Neural cell (in vitro differentiated cells): ENCODE results near the gene FAM53B.

Source experiments
- EP300 ChIP-seq: fragments of 450-650 bp; conservative IDR thresholded peaks from 2 replicates; pipeline ENCODE4 v1.6.1; 2014; ENCODE audit warnings: antibody characterized with exemption, mild to moderate bottlenecking, moderate library complexity; ENCODE audit not compliant: poor library complexity, severe bottlenecking
- EZH2 ChIP-seq: fragments of 200-600, 300-800 bp; shearing (Covaris generic), sonication (generic); IDR thresholded peaks from 2 replicates; pipeline ENCODE4 v1.6.1; 2014; ENCODE audit warnings: antibody characterized with exemption, low read length, borderline replicate concordance, mild to moderate bottlenecking; ENCODE audit not compliant: insufficient read depth, poor library complexity, severe bottlenecking
- MXI1 ChIP-seq: fragments of 450-650 bp; conservative IDR thresholded peaks from 2 replicates; pipeline ENCODE4 v1.6.1; 2014; ENCODE audit warnings: antibody characterized with exemption, mild to moderate bottlenecking; ENCODE audit not compliant: poor library complexity, severe bottlenecking
- POLR2AphosphoS5 ChIP-seq: IDR thresholded peaks from 2 replicates; pipeline ENCODE4 v1.6.1; 2012
- RAD21 ChIP-seq: fragments of 450-650 bp; conservative IDR thresholded peaks from 2 replicates; pipeline ENCODE4 v1.6.1; 2014; ENCODE audit warnings: antibody characterized with exemption, mild to moderate bottlenecking, moderate library complexity
- SMC3 ChIP-seq: fragments of 450-650 bp; conservative IDR thresholded peaks from 2 replicates; pipeline ENCODE4 v1.6.1; 2014; ENCODE audit warnings: antibody characterized with exemption, mild to moderate bottlenecking, moderate library complexity; ENCODE audit not compliant: poor library complexity
- TAF1 ChIP-seq: IDR thresholded peaks from 2 replicates; pipeline ENCODE4 v1.6.1; 2012; ENCODE audit warnings: low read depth
- TF ChIP-seq, protein P1 (sequence below): fragments of 450-650 bp; IDR thresholded peaks from 2 replicates; pipeline ENCODE4 v1.5.1; 2014; ENCODE audit warnings: antibody characterized with exemption, mild to moderate bottlenecking, moderate library complexity; ENCODE audit not compliant: poor library complexity, severe bottlenecking
- TF ChIP-seq, protein P2 (sequence below): IDR thresholded peaks from 2 replicates; pipeline ENCODE4 v1.6.1; 2012; ENCODE audit warnings: borderline replicate concordance

DNA sequence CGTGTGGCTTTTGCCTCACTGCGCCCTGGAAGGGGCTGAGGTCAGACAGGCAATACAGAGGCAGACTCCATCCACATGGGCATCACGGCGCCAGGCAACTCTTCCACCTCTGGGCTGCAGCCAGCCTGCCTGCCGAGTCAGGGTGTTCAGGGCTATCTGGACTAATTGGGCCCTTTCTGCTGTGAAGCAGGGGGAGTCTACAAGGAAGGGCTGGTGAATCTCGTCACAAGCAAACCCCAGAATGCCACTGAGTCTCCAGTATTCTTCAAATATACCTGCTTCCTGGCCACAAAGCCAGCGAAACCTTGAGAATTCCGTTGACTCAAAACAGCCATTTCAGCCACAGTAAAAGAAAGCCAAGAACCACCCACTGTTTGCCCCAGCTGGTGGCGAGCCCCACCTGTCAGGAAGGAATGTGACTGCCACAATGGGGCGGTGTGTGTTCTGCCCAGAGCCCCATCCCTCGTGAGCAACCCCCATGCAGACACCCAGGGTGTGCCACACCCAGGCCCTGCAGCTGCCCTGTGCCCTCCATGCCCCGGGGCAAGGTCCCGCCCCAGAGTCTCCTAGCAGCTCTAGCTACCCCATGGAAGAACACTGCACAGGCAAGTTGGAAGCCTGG, 117.3 kb downstream of the FAM53B start:
- TF ChIP-seq EZH2 (no peak), POLR2AphosphoS5 (no peak), TAF1 (no peak), EP300 (no peak), SMC3 (no peak), MXI1 (no peak), RAD21 (no peak)
- TF ChIP-seq, protein P1, sequence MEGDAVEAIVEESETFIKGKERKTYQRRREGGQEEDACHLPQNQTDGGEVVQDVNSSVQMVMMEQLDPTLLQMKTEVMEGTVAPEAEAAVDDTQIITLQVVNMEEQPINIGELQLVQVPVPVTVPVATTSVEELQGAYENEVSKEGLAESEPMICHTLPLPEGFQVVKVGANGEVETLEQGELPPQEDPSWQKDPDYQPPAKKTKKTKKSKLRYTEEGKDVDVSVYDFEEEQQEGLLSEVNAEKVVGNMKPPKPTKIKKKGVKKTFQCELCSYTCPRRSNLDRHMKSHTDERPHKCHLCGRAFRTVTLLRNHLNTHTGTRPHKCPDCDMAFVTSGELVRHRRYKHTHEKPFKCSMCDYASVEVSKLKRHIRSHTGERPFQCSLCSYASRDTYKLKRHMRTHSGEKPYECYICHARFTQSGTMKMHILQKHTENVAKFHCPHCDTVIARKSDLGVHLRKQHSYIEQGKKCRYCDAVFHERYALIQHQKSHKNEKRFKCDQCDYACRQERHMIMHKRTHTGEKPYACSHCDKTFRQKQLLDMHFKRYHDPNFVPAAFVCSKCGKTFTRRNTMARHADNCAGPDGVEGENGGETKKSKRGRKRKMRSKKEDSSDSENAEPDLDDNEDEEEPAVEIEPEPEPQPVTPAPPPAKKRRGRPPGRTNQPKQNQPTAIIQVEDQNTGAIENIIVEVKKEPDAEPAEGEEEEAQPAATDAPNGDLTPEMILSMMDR: no peak
- TF ChIP-seq, protein P2, sequence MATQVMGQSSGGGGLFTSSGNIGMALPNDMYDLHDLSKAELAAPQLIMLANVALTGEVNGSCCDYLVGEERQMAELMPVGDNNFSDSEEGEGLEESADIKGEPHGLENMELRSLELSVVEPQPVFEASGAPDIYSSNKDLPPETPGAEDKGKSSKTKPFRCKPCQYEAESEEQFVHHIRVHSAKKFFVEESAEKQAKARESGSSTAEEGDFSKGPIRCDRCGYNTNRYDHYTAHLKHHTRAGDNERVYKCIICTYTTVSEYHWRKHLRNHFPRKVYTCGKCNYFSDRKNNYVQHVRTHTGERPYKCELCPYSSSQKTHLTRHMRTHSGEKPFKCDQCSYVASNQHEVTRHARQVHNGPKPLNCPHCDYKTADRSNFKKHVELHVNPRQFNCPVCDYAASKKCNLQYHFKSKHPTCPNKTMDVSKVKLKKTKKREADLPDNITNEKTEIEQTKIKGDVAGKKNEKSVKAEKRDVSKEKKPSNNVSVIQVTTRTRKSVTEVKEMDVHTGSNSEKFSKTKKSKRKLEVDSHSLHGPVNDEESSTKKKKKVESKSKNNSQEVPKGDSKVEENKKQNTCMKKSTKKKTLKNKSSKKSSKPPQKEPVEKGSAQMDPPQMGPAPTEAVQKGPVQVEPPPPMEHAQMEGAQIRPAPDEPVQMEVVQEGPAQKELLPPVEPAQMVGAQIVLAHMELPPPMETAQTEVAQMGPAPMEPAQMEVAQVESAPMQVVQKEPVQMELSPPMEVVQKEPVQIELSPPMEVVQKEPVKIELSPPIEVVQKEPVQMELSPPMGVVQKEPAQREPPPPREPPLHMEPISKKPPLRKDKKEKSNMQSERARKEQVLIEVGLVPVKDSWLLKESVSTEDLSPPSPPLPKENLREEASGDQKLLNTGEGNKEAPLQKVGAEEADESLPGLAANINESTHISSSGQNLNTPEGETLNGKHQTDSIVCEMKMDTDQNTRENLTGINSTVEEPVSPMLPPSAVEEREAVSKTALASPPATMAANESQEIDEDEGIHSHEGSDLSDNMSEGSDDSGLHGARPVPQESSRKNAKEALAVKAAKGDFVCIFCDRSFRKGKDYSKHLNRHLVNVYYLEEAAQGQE: no peak
